KMS-11 (cell line): ENCODE measurements around the gene IL10.

Experiments used
- H2AFZ ChIP-seq: fragments of 200-600 bp; sonication (generic); 2 replicates; pipeline ENCODE4 v1.6.1; 2016; ENCODE audit warnings: antibody characterized with exemption, mixed run types, low read depth
- H3K27ac ChIP-seq: fragments of 200-600 bp; sonication (generic); 2 replicates; pipeline ENCODE4 v1.6.1; 2016; ENCODE audit warnings: mild to moderate bottlenecking, mixed run types
- H3K27me3 ChIP-seq: fragments of 200-600 bp; sonication (generic); 2 replicates; pipeline ENCODE4 v1.6.1; 2017; ENCODE audit warnings: mild to moderate bottlenecking, low read depth, mixed run types, moderate library complexity; ENCODE audit not compliant: insufficient read depth
- H3K36me3 ChIP-seq: fragments of 200-600 bp; sonication (generic); 2 replicates; pipeline ENCODE4 v1.6.1; 2017; ENCODE audit warnings: mild to moderate bottlenecking, mixed run types; ENCODE audit not compliant: insufficient read depth
- H3K4me1 ChIP-seq: fragments of 200-600 bp; sonication (generic); 2 replicates; pipeline ENCODE4 v1.6.1; 2016; ENCODE audit warnings: mild to moderate bottlenecking, low read depth, mixed run types; ENCODE audit not compliant: poor library complexity, severe bottlenecking
- H3K4me2 ChIP-seq: fragments of 200-600 bp; sonication (generic); 2 replicates; pipeline ENCODE4 v1.7.0; 2016; ENCODE audit warnings: mild to moderate bottlenecking, mixed run types
- H3K4me3 ChIP-seq: fragments of 200-600 bp; sonication (generic); IDR thresholded peaks from 2 replicates; pipeline ENCODE4 v1.6.1; 2017; ENCODE audit warnings: low read depth, low read length, mixed read lengths; ENCODE audit not compliant: insufficient read depth
- H3K79me2 ChIP-seq: fragments of 200-600 bp; sonication (generic); 2 replicates; pipeline ENCODE4 v1.6.1; 2016; ENCODE audit warnings: low read depth, mixed run types; ENCODE audit not compliant: insufficient read depth
- H3K9ac ChIP-seq: fragments of 200-600 bp; sonication (generic); 2 replicates; pipeline ENCODE4 v1.6.1; 2016; ENCODE audit warnings: mild to moderate bottlenecking, mixed run types
- H4K20me1 ChIP-seq: fragments of 200-600 bp; sonication (generic); 2 replicates; pipeline ENCODE4 v1.6.1; 2016; ENCODE audit warnings: mild to moderate bottlenecking, mixed run types; ENCODE audit not compliant: insufficient read depth
- CTCF ChIP-seq: fragments of 200-600 bp; sonication (generic); conservative IDR thresholded peaks from 2 replicates; pipeline ENCODE4 v1.6.1; 2017; ENCODE audit warnings: low read depth, mild to moderate bottlenecking, antibody characterized with exemption, low read length, moderate library complexity, mixed read lengths

The IL10 gene

GRCh38 chr1:206739411-206740076, 32.8 kb downstream of the IL10 start:
- peak overlapping the region; percentile 56 for H3K4me3 ChIP-seq
- no peaks in the 10 kb centered on the region for H3K79me2 ChIP-seq
- H3K27me3 ChIP-seq: no peaks in the 10 kb centered on the region
- H3K27ac ChIP-seq: peak overlapping the region; percentile 76
- H3K36me3 ChIP-seq: no peaks in the 10 kb centered on the region
- H3K4me1 ChIP-seq: peaks cover 76% of the 10 kb centered on the region
- H2AFZ ChIP-seq: peak overlapping the region; percentile 19
- H3K9ac ChIP-seq: peak overlapping the region; percentile 31
- H3K4me2 ChIP-seq: peak overlapping the region; percentile 74
- TF ChIP-seq CTCF: no peak; the same call in 1 of the 2 replicates
- H4K20me1 ChIP-seq: no peaks in the 10 kb centered on the region

- Histone ChIP-seq H3K27me3 (no peaks in the 10 kb centered on the region), H2AFZ (no peak overlapping the region), H3K4me3 (no peak overlapping the region), H3K79me2 (no peaks in the 10 kb centered on the region), H3K4me2 (peak overlapping the region; percentile 74), H3K27ac (peak overlapping the region; percentile 76), H3K4me1 (peaks cover 80% of the 10 kb centered on the region), H3K9ac (peak overlapping the region; percentile 31; the same call in 1 of the 2 replicates), H4K20me1 (no peaks in the 10 kb centered on the region), H3K36me3 (no peaks in the 10 kb centered on the region)
- TF ChIP-seq CTCF: peak; percentile 72
Observed at GRCh38 chr1:206738370-206739366, 33.6 kb downstream of the IL10 start.

- Histone ChIP-seq H3K4me2 (peak overlapping the region; percentile 74), H3K27ac (peak overlapping the region; percentile 76), H3K79me2 (no peaks in the 10 kb centered on the region), H3K9ac (peak overlapping the region; percentile 40), H3K4me1 (peaks cover 80% of the 10 kb centered on the region), H3K27me3 (no peaks in the 10 kb centered on the region), H3K4me3 (peak overlapping the region; percentile 60), H3K36me3 (no peaks in the 10 kb centered on the region), H4K20me1 (no peaks in the 10 kb centered on the region), H2AFZ (peak overlapping the region; percentile 45; the same call in 1 of the 2 replicates)
- no peak for TF ChIP-seq CTCF
Observed at GRCh38 chr1:206737729-206738201, 34.5 kb downstream of the IL10 start.

- peak overlapping the region; percentile 45; the same call in 1 of the 2 replicates for H2AFZ ChIP-seq
- peaks cover 80% of the 10 kb centered on the region for H3K4me1 ChIP-seq
- TF ChIP-seq CTCF: no peak
- peak overlapping the region; percentile 76 for H3K27ac ChIP-seq
- H4K20me1 ChIP-seq: no peaks in the 10 kb centered on the region
- no peaks in the 10 kb centered on the region for H3K79me2 ChIP-seq
- H3K4me3 ChIP-seq: peak overlapping the region; percentile 60
- H3K36me3 ChIP-seq: no peaks in the 10 kb centered on the region
- no peaks in the 10 kb centered on the region for H3K27me3 ChIP-seq
- peak overlapping the region; percentile 74 for H3K4me2 ChIP-seq
- peak overlapping the region; percentile 40 for H3K9ac ChIP-seq
Observed at GRCh38 chr1:206736878-206737728, 35.2 kb downstream of the IL10 start.
